Measurements from ENCODE around the gene KCNG4. TPM values are rescaled to one million over a fixed set of nuclear protein-coding genes. Genes with fewer than 3 reads are reported as not detected.

Gene KCNG4
- total RNA-seq, 1 experiment from 2014 or later = not detected

DNA sequence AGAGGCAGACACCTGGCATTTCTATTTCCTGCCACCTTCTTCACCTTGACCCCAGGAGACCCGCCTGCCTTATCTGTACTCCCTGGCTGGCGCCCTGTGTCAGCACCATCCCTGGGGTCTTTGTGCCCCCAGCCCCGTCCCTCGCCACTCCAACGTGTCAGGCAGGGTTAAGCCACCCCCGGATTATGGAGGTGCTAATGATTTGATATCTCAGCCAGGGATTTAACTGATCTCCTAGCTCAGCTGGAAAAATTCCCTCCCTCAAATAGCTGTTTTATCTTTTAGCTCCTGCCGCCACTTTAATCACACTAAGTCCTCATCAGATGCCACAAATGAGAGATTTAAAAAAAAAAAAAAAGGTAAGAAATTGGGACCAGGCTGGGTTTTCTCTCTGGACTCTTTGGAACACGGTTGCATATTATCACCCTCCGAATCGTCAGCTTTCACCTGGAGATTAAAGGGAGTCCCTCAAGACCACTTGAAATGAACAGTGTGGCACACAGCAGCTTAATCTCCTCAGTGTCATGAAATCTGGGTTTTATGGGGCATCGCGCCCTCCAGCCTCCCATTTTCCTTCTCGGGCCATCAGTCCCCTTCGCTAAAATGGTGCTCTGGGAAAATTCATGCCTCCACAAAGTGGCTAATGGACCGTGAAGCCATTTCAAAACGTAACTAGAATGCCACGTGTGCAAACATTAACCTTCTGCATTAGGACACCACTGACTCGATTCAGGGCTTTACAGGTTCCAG lies 28.7 kb upstream of the KCNG4 start:
- no CpG with 5 or more reads among the region's 18 CpGs for WGBS (ENCODE audit: extremely low coverage, insufficient read length, low lambda C conversion rate)
- Histone ChIP-seq H3K18ac (ENCODE audit: insufficient read length, low read depth, low read length) (no peak overlapping the region), H3T11ph (ENCODE audit: low read length) (no peak overlapping the region), H2BK120ac (ENCODE audit: low read depth, low read length, poor library complexity, severe bottlenecking) (no peak overlapping the region), H3K14ac (ENCODE audit: insufficient read depth, low read length) (no peak overlapping the region), H4K5ac (ENCODE audit: insufficient read length, low read depth, low read length) (no peak overlapping the region), H3K23me2 (ENCODE audit: insufficient read length, low read depth, low read length, poor library complexity, severe bottlenecking) (no peaks in the 10 kb centered on the region), H3K27ac (ENCODE audit: insufficient read length, low read depth, low read length) (no peak overlapping the region), H4K91ac (ENCODE audit: insufficient read length, low read depth, low read length) (no peak overlapping the region), H2BK20ac (ENCODE audit: low read depth, low read length, poor library complexity, severe bottlenecking) (no peak overlapping the region), H3K79me2 (ENCODE audit: insufficient read depth, low read length) (no peaks in the 10 kb centered on the region), H2AK5ac (ENCODE audit: insufficient read length, low read length) (no peak overlapping the region), H3K9ac (ENCODE audit: extremely low read depth, insufficient read length, low read length) (no peak overlapping the region), H3K4me1 (ENCODE audit: insufficient read depth, low read length) (no peaks in the 10 kb centered on the region; the same call in 1 of the 2 replicates), H4K20me1 (ENCODE audit: control insufficient read depth, insufficient read depth, insufficient read length) (no peaks in the 10 kb centered on the region), H2AFZ (ENCODE audit: low read length) (no peak overlapping the region), H3K56ac (ENCODE audit: insufficient read length, low read depth, low read length) (no peak overlapping the region), H2BK5ac (ENCODE audit: insufficient read length, low read length) (no peak overlapping the region), H3K27me3 (ENCODE audit: insufficient read depth, low read length) (no peaks in the 10 kb centered on the region), H2BK15ac (ENCODE audit: low read depth, low read length) (no peak overlapping the region), H3K4me2 (ENCODE audit: insufficient read depth, insufficient read length, low read length) (no peak overlapping the region), H3K9me3 (ENCODE audit: control insufficient read depth, low read depth, low read length) (no peaks in the 10 kb centered on the region), H3K4ac (ENCODE audit: low read depth, low read length) (no peak overlapping the region), H3K79me1 (ENCODE audit: insufficient read depth, low read depth, low read length, poor library complexity, severe bottlenecking) (no peaks in the 10 kb centered on the region), H3K23ac (ENCODE audit: insufficient read length, low read depth, low read length) (no peak overlapping the region), H2BK12ac (ENCODE audit: insufficient read length, low read depth, low read length) (no peak overlapping the region), H4K8ac (replicated peaks; ENCODE audit: insufficient read length, low read depth, low read length) (no peak overlapping the region)
- Mint-ChIP-seq H3K36me3 (ENCODE audit: insufficient read depth in 1 of 3, low read depth in 3 of 3) (no peaks in the 10 kb centered on the region), H3K27ac (no peak overlapping the region; a peak in 1 of 7 replicates), H3K9me3 (no peaks in the 10 kb centered on the region), H3K4me3 (no peak overlapping the region), H3K4me1 (peaks cover 9% of the 10 kb centered on the region in 2 experiments), H3K27me3 (ENCODE audit: low read depth) (peaks cover 5% of the 10 kb centered on the region)
- DNase-seq = no peak
- TF ChIP-seq, protein P1, sequence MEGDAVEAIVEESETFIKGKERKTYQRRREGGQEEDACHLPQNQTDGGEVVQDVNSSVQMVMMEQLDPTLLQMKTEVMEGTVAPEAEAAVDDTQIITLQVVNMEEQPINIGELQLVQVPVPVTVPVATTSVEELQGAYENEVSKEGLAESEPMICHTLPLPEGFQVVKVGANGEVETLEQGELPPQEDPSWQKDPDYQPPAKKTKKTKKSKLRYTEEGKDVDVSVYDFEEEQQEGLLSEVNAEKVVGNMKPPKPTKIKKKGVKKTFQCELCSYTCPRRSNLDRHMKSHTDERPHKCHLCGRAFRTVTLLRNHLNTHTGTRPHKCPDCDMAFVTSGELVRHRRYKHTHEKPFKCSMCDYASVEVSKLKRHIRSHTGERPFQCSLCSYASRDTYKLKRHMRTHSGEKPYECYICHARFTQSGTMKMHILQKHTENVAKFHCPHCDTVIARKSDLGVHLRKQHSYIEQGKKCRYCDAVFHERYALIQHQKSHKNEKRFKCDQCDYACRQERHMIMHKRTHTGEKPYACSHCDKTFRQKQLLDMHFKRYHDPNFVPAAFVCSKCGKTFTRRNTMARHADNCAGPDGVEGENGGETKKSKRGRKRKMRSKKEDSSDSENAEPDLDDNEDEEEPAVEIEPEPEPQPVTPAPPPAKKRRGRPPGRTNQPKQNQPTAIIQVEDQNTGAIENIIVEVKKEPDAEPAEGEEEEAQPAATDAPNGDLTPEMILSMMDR (conservative IDR thresholded peaks at IDR 0.05) = no peak
